H1 (cell line): Measurements from ENCODE around the gene RALGAPB. TPM values are rescaled to one million over a fixed set of nuclear protein-coding genes. Genes with fewer than 3 reads are reported as not detected.

Experiments
- CTCF ChIA-PET: fragments of 300-600 bp; sonication (Branson Sonifier 250); formaldehyde crosslinking; loops from one replicate; lab custom pipeline; 2021; ENCODE audit not compliant: partially characterized antibody; lab: Charles Lee
- POLR2A ChIA-PET: fragments of 300-600 bp; sonication (Branson Sonifier 250); formaldehyde crosslinking; loops from one replicate; lab custom pipeline; 2021; ENCODE audit warnings: inconsistent platforms; ENCODE audit not compliant: partially characterized antibody; lab: Charles Lee
- DNase-seq, 2 experiments: peaks; one replicate each; pipeline versions ENCODE4 v3.0.0 to v3.0.0-alpha.2; 2010 to 2022; ENCODE audit warnings: low spot score in 2 of 2, low read depth in 1 of 2, mixed read lengths in 1 of 2
- FAIRE-seq: peaks from 2 replicates; lab custom pipeline; 2011; peaks lifted over from hg19 to GRCh38; lab: Jason Lieb, UNC
- H2AFZ ChIP-seq: 2 replicates; pipeline ENCODE4 v1.8.1; 2012; ENCODE audit warnings: low read length, inconsistent platforms
- H2AK5ac ChIP-seq: 2 replicates; pipeline ENCODE4 v1.6.1; 2013; ENCODE audit warnings: low read depth, low read length
- H2BK120ac ChIP-seq: replicated peaks from 2 replicates; pipeline ENCODE3; 2013; ENCODE audit warnings: low read depth, low read length, inconsistent platforms
- H2BK12ac ChIP-seq: 2 replicates; pipeline ENCODE4 v1.6.1; 2013; ENCODE audit warnings: low read depth, low read length
- H2BK15ac ChIP-seq: 2 replicates; pipeline ENCODE4 v1.6.1; 2013; ENCODE audit warnings: low read length
- H2BK20ac ChIP-seq: 2 replicates; pipeline ENCODE4 v1.6.1; 2013; ENCODE audit warnings: low read length
- H2BK5ac ChIP-seq: 2 replicates; pipeline ENCODE4 v1.6.1; 2013; ENCODE audit warnings: low read depth, low read length
- H3K14ac ChIP-seq: 2 replicates; pipeline ENCODE4 v1.6.1; 2013; ENCODE audit warnings: inconsistent platforms; ENCODE audit not compliant: insufficient read length
- H3K18ac ChIP-seq: 2 replicates; pipeline ENCODE4 v1.6.1; 2013; ENCODE audit warnings: low read length; ENCODE audit errors: extremely low read depth
- H3K23ac ChIP-seq: 2 replicates; pipeline ENCODE4 v1.6.1; 2013; ENCODE audit warnings: inconsistent platforms; ENCODE audit not compliant: insufficient read length
- H3K23me2 ChIP-seq: 2 replicates; pipeline ENCODE4 v1.6.1; 2013; ENCODE audit warnings: low read depth, low read length
- H3K27ac ChIP-seq: 2 replicates; pipeline ENCODE4 v1.6.1; 2011; ENCODE audit warnings: low read depth, low read length, inconsistent platforms
- H3K27me3 ChIP-seq, 4 experiments: replicated peaks in 1 of 4; 1 replicate in 1 of 4; 2 replicates in 3 of 4; pipeline versions ENCODE4 v1.6.1 to v1.8.1; 2011 to 2013; ENCODE audit warnings: low read length in 3 of 4, mild to moderate bottlenecking in 3 of 4, inconsistent platforms in 2 of 4, mixed read lengths in 2 of 4, moderate library complexity in 1 of 4; ENCODE audit not compliant: control insufficient read depth in 3 of 4, insufficient read depth in 3 of 4; ENCODE audit errors: extremely low read depth in 1 of 4
- H3K36me3 ChIP-seq, 4 experiments: 2 replicates each; pipeline versions ENCODE4 v1.6.1 to v1.8.1; 2011 to 2013; ENCODE audit warnings: mild to moderate bottlenecking in 4 of 4, low read length in 3 of 4, moderate library complexity in 2 of 4, control low read depth in 1 of 4, inconsistent platforms in 1 of 4; ENCODE audit not compliant: insufficient read depth in 4 of 4, control insufficient read depth in 2 of 4
- H3K4ac ChIP-seq: replicated peaks from 2 replicates; pipeline ENCODE3; 2013; ENCODE audit warnings: low read length, low read depth, mixed read lengths, inconsistent platforms; ENCODE audit not compliant: insufficient read length
- H3K4me1 ChIP-seq, 4 experiments: replicated peaks in 1 of 4; 1 replicate in 1 of 4; 2 replicates in 3 of 4; pipeline versions ENCODE4 v1.6.1 to v1.8.1; 2011 to 2013; ENCODE audit warnings: low read length in 3 of 4, inconsistent platforms in 2 of 4, mixed read lengths in 1 of 4; ENCODE audit not compliant: insufficient read depth in 4 of 4, control insufficient read depth in 3 of 4
- H3K4me2 ChIP-seq, 2 experiments: 2 replicates each; pipeline versions ENCODE4 v1.6.1 to v1.8.1; 2011 to 2013; ENCODE audit warnings: low read depth in 2 of 2, low read length in 2 of 2, control low read depth in 1 of 2, inconsistent platforms in 1 of 2, mild to moderate bottlenecking in 1 of 2; ENCODE audit not compliant: insufficient read depth in 1 of 2
- H3K4me3 ChIP-seq, 4 experiments: fragments of 200-600, 300-600 bp in 1 of 4; sonication (generic), shearing (Covaris generic), sonication (Bioruptor Twin) in 1 of 4; 2 replicates each; pipeline versions ENCODE4 v1.5.1 to v1.8.1; 2011 to 2016; ENCODE audit warnings: low read length in 4 of 4, low read depth in 3 of 4, control low read depth in 2 of 4, inconsistent platforms in 2 of 4, mild to moderate bottlenecking in 2 of 4, mixed read lengths in 1 of 4, moderate library complexity in 1 of 4; ENCODE audit not compliant: insufficient read depth in 2 of 4; ENCODE audit errors: extremely low read depth in 1 of 4
- H3K56ac ChIP-seq: replicated peaks from 2 replicates; pipeline ENCODE3; 2013; ENCODE audit warnings: low read depth, mild to moderate bottlenecking, mixed read lengths, low read length, inconsistent platforms; ENCODE audit not compliant: insufficient read length
- H3K79me1 ChIP-seq: 2 replicates; pipeline ENCODE4 v1.6.1; 2013; ENCODE audit warnings: low read depth, low read length, control low read depth
- H3K79me2 ChIP-seq, 2 experiments: 2 replicates each; pipeline versions ENCODE4 v1.6.1 to v1.8.1; 2012 to 2013; ENCODE audit warnings: low read length in 2 of 2, mild to moderate bottlenecking in 2 of 2, inconsistent platforms in 1 of 2; ENCODE audit not compliant: insufficient read depth in 2 of 2, control insufficient read depth in 1 of 2
- H3K9ac ChIP-seq, 4 experiments: replicated peaks in 1 of 4; 1 replicate in 1 of 4; 2 replicates in 3 of 4; pipeline versions ENCODE4 v1.6.1 to v1.8.1; 2011 to 2013; ENCODE audit warnings: low read depth in 3 of 4, low read length in 3 of 4, control low read depth in 2 of 4, mild to moderate bottlenecking in 2 of 4, moderate library complexity in 2 of 4, inconsistent platforms in 1 of 4; ENCODE audit errors: extremely low read depth in 1 of 4
- H3K9me3 ChIP-seq, 2 experiments: 2 replicates each; pipeline versions ENCODE4 v1.6.1 to v1.8.1; 2012 to 2013; ENCODE audit warnings: mild to moderate bottlenecking in 2 of 2, moderate library complexity in 2 of 2, control low read depth in 1 of 2, inconsistent platforms in 1 of 2, low read depth in 1 of 2, low read length in 1 of 2, mixed read lengths in 1 of 2; ENCODE audit not compliant: insufficient read depth in 2 of 2
- H4K20me1 ChIP-seq, 2 experiments: replicated peaks in 1 of 2; 2 replicates each; pipeline versions ENCODE3 to v1.8.1; 2011 to 2013; ENCODE audit warnings: inconsistent platforms in 2 of 2, low read length in 2 of 2, mild to moderate bottlenecking in 1 of 2; ENCODE audit not compliant: insufficient read depth in 2 of 2, control insufficient read depth in 1 of 2
- H4K5ac ChIP-seq: 2 replicates; pipeline ENCODE4 v1.6.1; 2013; ENCODE audit warnings: low read length, low read depth, mixed read lengths, inconsistent platforms; ENCODE audit not compliant: insufficient read length
- H4K8ac ChIP-seq: 2 replicates; pipeline ENCODE4 v1.8.0; 2013; ENCODE audit warnings: mild to moderate bottlenecking, moderate library complexity, low read length, inconsistent platforms; ENCODE audit not compliant: insufficient read depth; ENCODE audit errors: extremely low read depth
- H4K91ac ChIP-seq: replicated peaks from 2 replicates; pipeline ENCODE3; 2013; ENCODE audit warnings: low read length, mixed read lengths, inconsistent platforms; ENCODE audit not compliant: insufficient read length
- BCL11A ChIP-seq, 2 experiments: IDR thresholded peaks; one replicate each; pipeline ENCODE4 v1.6.1; 2011; ENCODE audit warnings: low read depth in 2 of 2, low read length in 2 of 2, mild to moderate bottlenecking in 2 of 2
- EP300 ChIP-seq, 2 experiments: IDR thresholded peaks; 1 replicate in 1 of 2; 2 replicates in 1 of 2; pipeline ENCODE4 v1.6.1; 2011 to 2012; ENCODE audit warnings: low read depth in 2 of 2, low read length in 2 of 2, mild to moderate bottlenecking in 2 of 2, borderline replicate concordance in 1 of 2, inconsistent platforms in 1 of 2, moderate library complexity in 1 of 2
- EZH2 ChIP-seq: fragments of 200-600 bp; sonication (generic); IDR thresholded peaks from 2 replicates; pipeline ENCODE4 v1.7.1; 2012; ENCODE audit warnings: low read depth, mild to moderate bottlenecking, moderate library complexity, low read length, inconsistent platforms; ENCODE audit not compliant: severe bottlenecking
- FOSL1 ChIP-seq: IDR thresholded peaks from 2 replicates; pipeline ENCODE4 v1.6.1; 2011; ENCODE audit warnings: mild to moderate bottlenecking, low read depth, low read length, moderate library complexity; ENCODE audit not compliant: insufficient read depth
- PHF8 ChIP-seq: fragments of 200-600 bp; sonication (generic); conservative IDR thresholded peaks from 2 replicates; pipeline ENCODE4 v1.7.1; 2012; ENCODE audit warnings: low read depth, mild to moderate bottlenecking, inconsistent platforms, low read length, moderate library complexity
- POU5F1 ChIP-seq: IDR thresholded peaks from 2 replicates; pipeline ENCODE4 v1.6.1; 2011; ENCODE audit warnings: low read depth, mild to moderate bottlenecking, low read length, moderate library complexity
- RFX5 ChIP-seq: IDR thresholded peaks from 2 replicates; pipeline ENCODE4 v1.6.1; 2011; ENCODE audit warnings: low read depth, low read length, improper control_type of control experiment, borderline replicate concordance
- SIX5 ChIP-seq: IDR thresholded peaks from 2 replicates; pipeline ENCODE4 v1.6.1; 2011; ENCODE audit warnings: mild to moderate bottlenecking, low read depth, low read length
- SUZ12 ChIP-seq: fragments of 200-600 bp; sonication (generic); IDR thresholded peaks from 2 replicates; pipeline ENCODE4 v1.6.1; 2012; ENCODE audit warnings: mild to moderate bottlenecking, inconsistent platforms, low read length, moderate library complexity, mixed read lengths
- TBP ChIP-seq: IDR thresholded peaks from 2 replicates; pipeline ENCODE4 v1.6.1; 2011; ENCODE audit warnings: low read depth, low read length, improper control_type of control experiment
- WGBS, 2 experiments: shearing (Covaris generic) in 1 of 2; methylation state at CpG; one replicate each; pipeline versions ENCODE4 v1.1.6 to v1.1.7; 2013 to 2015; ENCODE audit warnings: low lambda C conversion rate in 2 of 2, mixed read lengths in 2 of 2, inconsistent platforms in 1 of 2, low coverage in 1 of 2, missing lambda C conversion rate in 1 of 2; ENCODE audit not compliant: insufficient replicate concordance in 2 of 2, insufficient coverage in 1 of 2, insufficient read length in 1 of 2; ENCODE audit errors: extremely low coverage in 1 of 2, missing lambda C conversion rate in 1 of 2; 5-methylcytosine and 5-hydroxymethylcytosine counted together
- polyA plus RNA-seq, 7 experiments: library from polyadenylated mRNA; depleted of rRNA in 3 of 7; stranded (reverse) in 5 of 7; unstranded in 2 of 7; fragments of >200 nt in 5 of 7; fragments of 200-250 nt in 2 of 7; gene quantifications; 1 replicate in 5 of 7; 2 replicates in 1 of 7; 4 replicates in 1 of 7; pipeline versions ENCODE4 v1.2.1 to v1.2.3, GENCODE V29; 2011 to 2013; ENCODE audit warnings: missing spikeins in 2 of 7, mixed read lengths in 2 of 7
- total RNA-seq: library from RNA; stranded (reverse); fragmentation: NEBNext Ultra II Directional; extraction: Animal tissue kit (Norgen Biotek cat#: 25700); gene quantifications from 2 replicates; pipeline ENCODE4 v1.2.1, GENCODE V29; 2021
- TF ChIP-seq, protein P1 (sequence below): IDR thresholded peaks from 2 replicates; pipeline ENCODE4 v1.6.1; 2012; ENCODE audit warnings: inconsistent platforms

Gene RALGAPB
- total and polyA plus RNA-seq, 2 of the 8 experiments (the other 6 are each of a cell fraction or from before 2014, with no cell fraction given) = 10.6 to 35.1 TPM

DNA sequence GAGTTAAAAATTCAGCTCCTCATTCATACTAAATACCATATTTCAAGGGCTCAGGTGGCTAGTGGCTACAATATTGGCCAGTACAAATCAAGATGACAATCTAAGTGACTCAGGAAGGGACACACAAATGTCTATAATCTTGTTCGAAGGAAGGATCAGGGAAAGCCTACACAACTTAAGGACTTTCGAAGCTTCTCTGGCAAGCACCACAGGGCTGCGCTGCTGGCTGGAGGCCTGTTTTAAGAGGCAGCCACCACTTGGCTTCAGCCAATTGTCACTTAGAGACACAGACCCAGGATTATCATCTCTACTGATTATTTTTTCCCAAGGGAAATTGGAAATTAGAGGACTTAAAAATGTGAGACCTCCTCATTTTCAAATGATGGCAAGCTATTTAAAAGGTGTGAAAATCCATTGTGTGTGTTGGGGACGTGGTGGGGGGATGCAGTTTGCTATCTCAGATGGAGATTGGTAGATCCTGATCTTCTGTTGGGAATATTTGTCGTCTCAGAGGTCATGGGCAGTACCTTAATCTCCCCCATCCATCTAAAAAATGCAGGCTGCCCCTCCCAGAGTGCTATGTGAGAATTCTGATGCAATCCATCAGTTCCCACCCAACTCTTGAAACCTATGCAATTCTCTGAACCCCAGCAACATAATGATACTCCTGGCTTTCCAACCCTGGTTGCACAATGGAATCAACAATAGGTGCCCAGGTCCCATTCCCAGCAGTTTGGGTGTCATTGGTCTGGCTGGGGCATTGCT, 140.3 kb downstream of the RALGAPB start:
- DNase-seq (no peak), FAIRE-seq (no peak)
- no peaks in the 10 kb centered on the region for H3K27me3 ChIP-seq
- no peak overlapping the region for H3K4me3 ChIP-seq
- CTCF ChIA-PET = interaction anchor here (1.0 to 1.2 kb wide), 2 partner anchors 9 to 24 kb away, joined by 4 to 5 read pairs; no protein-coding TSS in a partner anchor
- no peak overlapping the region for H3K9ac ChIP-seq
- no peak overlapping the region for H4K5ac ChIP-seq
- H2BK20ac ChIP-seq = no peak overlapping the region
- no peak overlapping the region for H2BK5ac ChIP-seq
- H3K36me3 ChIP-seq = no peaks in the 10 kb centered on the region
- H4K20me1 ChIP-seq = no peaks in the 10 kb centered on the region
- H3K79me2 ChIP-seq = no peaks in the 10 kb centered on the region
- POLR2A ChIA-PET = interaction anchor here (1.0 to 1.6 kb wide), 2 partner anchors 34 to 178 kb away, joined by 3 to 4 read pairs; partner anchors contain the start of gene SNHG17
- no peak overlapping the region for H2BK12ac ChIP-seq
- no peak overlapping the region for H4K91ac ChIP-seq
- H3K4me2 ChIP-seq = no peak overlapping the region
- no peaks in the 10 kb centered on the region for H3K9me3 ChIP-seq
- no peak overlapping the region for H3K27ac ChIP-seq
- no peak overlapping the region for H2AK5ac ChIP-seq
- H3K23me2 ChIP-seq = no peaks in the 10 kb centered on the region
- no peaks in the 10 kb centered on the region for H3K79me1 ChIP-seq
- H3K23ac ChIP-seq = no peak overlapping the region
- no peak overlapping the region for H3K4ac ChIP-seq
- H3K4me1 ChIP-seq = peaks cover 0 to 6% (median 3%) of the 10 kb centered on the region in 4 experiments; a peak in 4 of 7 replicates
- 83% methylated on average over 5 of the region's 5 CpGs; no CpG with 5 or more reads in 1 of the 2 experiments for WGBS, 2 experiments
- H3K14ac ChIP-seq = no peak overlapping the region
- H2BK15ac ChIP-seq = no peak overlapping the region
- no peak overlapping the region for H2BK120ac ChIP-seq
- H3K56ac ChIP-seq = no peak overlapping the region
- no peak overlapping the region for H4K8ac ChIP-seq
- H3K18ac ChIP-seq = no peak overlapping the region
- H2AFZ ChIP-seq = no peak overlapping the region
- TF ChIP-seq TBP (no peak), EZH2 (no peak), RFX5 (no peak), EP300 (IDR thresholded peaks at IDR 0.05; ENCODE audit: borderline replicate concordance in 1 of 2, low read depth in 2 of 2, low read length in 2 of 2) (no peak), SIX5 (no peak), PHF8 (no peak), BCL11A (IDR thresholded peaks at IDR 0.05; ENCODE audit: low read depth in 2 of 2, low read length in 2 of 2) (no peak), SUZ12 (no peak), POU5F1 (no peak), FOSL1 (no peak)
- TF ChIP-seq, protein P1, sequence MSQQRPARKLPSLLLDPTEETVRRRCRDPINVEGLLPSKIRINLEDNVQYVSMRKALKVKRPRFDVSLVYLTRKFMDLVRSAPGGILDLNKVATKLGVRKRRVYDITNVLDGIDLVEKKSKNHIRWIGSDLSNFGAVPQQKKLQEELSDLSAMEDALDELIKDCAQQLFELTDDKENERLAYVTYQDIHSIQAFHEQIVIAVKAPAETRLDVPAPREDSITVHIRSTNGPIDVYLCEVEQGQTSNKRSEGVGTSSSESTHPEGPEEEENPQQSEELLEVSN = no peak
